ENCODE measurements around the gene RAB8B.

Gene RAB8B

DNA sequence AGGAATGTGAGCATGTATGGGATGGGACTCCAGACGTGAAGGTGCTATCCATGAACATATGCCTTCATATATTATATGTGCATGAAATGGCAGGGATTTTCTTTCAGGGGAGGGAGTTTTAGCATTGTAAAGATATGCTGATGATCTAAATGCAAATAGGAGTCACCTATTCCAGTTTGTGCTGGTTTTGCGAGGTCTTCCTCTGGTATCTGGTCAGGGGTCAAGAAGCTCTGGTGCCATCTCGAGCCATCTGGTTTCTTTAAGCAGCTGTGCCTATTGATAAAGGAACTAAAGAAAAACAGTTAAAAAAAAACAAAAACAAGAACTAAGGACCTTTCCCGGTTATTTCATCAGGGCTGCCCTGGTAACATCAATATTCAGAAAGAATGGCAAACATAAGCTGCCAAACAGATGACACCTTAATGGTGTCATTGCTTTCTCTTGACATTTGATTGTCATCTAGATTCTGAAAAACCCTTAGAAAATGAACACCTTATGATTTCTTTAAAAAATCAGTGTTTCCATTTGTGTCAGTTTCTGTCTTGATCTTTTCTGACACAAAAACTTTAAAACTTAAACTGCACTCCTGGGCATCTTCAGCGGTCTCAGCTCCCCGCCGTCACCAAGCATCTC is 110.7 kb downstream of the RAB8B start:
- DNase-seq (ENCODE audit: low read depth) = no peak

DNA sequence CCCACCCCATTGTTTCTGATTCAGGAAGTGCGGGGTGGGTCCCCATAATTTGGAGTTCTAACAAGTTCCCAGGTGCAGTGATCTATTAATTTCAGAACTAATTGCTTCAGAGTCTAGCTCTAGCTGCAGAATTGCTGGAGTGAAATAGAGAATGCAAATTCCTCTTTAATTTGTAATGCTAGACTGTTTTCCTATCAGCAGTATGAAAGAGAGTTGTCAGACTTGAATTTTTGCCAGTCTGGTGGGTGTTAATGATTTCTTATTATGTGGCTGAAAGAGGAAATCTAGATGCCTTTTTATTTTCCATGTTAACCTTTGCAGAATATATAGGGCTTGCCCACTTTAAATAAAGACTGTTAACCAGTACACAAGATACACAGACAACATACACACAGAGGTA is 111.7 kb downstream of the RAB8B start:
- no peak for DNase-seq (ENCODE audit: low read depth)
- Histone ChIP-seq H3K36me3 (ENCODE audit: control insufficient read depth, insufficient read depth, low read length, severe bottlenecking) (peaks cover 60% of the 10 kb centered on the region), H3K9me3 (ENCODE audit: control insufficient read depth, low read length) (no peaks in the 10 kb centered on the region), H3K4me1 (ENCODE audit: control insufficient read depth, insufficient read depth, low read length) (peaks cover 6% of the 10 kb centered on the region), H3K27me3 (replicated peaks; ENCODE audit: control insufficient read depth, insufficient read depth, low read length) (no peaks in the 10 kb centered on the region), H3K9ac (ENCODE audit: low read length) (no peak overlapping the region), H3K4me3 (ENCODE audit: low read length) (no peak overlapping the region)

More for the DNA sequence above, 110.7 kb downstream of the RAB8B start:
- Histone ChIP-seq H3K36me3 (ENCODE audit: control insufficient read depth, insufficient read depth, low read length, severe bottlenecking) (peaks cover 54% of the 10 kb centered on the region), H3K9ac (ENCODE audit: low read length) (no peak overlapping the region), H3K9me3 (ENCODE audit: control insufficient read depth, low read length) (no peaks in the 10 kb centered on the region), H3K4me3 (ENCODE audit: low read length) (no peak overlapping the region), H3K4me1 (ENCODE audit: control insufficient read depth, insufficient read depth, low read length) (peaks cover 5% of the 10 kb centered on the region), H3K27me3 (replicated peaks; ENCODE audit: control insufficient read depth, insufficient read depth, low read length) (no peaks in the 10 kb centered on the region)

DNA sequence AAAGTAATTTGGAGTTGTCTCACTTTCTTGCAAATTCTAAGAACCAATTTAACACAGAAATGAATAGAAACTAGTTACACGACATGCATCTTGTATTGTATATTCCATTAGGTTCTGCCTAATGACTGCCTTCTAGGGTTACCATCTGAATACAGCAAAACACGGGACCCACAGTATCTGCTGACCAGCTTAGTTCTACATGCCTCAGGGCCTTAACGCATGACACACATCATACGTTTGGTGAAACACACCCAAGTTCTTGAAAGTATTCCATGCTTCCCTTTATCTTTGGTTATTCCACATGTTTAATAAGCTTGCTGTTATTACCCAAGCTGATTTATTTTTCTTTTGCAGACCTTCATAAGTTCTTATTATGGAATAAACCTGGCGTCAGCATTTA is 115.9 kb downstream of the RAB8B start:
- no peak overlapping the region for H3K9ac ChIP-seq (ENCODE audit: low read length)
- H3K4me3 ChIP-seq (ENCODE audit: low read length) = no peak overlapping the region
- H3K36me3 ChIP-seq (ENCODE audit: control insufficient read depth, insufficient read depth, low read length, severe bottlenecking) = peaks cover 45% of the 10 kb centered on the region
- H3K27me3 ChIP-seq (replicated peaks; ENCODE audit: control insufficient read depth, insufficient read depth, low read length) = no peaks in the 10 kb centered on the region
- DNase-seq (ENCODE audit: low read depth) = no peak
- H3K9me3 ChIP-seq (ENCODE audit: control insufficient read depth, low read length) = no peaks in the 10 kb centered on the region
- H3K4me1 ChIP-seq (ENCODE audit: control insufficient read depth, insufficient read depth, low read length) = peaks cover 6% of the 10 kb centered on the region

DNA sequence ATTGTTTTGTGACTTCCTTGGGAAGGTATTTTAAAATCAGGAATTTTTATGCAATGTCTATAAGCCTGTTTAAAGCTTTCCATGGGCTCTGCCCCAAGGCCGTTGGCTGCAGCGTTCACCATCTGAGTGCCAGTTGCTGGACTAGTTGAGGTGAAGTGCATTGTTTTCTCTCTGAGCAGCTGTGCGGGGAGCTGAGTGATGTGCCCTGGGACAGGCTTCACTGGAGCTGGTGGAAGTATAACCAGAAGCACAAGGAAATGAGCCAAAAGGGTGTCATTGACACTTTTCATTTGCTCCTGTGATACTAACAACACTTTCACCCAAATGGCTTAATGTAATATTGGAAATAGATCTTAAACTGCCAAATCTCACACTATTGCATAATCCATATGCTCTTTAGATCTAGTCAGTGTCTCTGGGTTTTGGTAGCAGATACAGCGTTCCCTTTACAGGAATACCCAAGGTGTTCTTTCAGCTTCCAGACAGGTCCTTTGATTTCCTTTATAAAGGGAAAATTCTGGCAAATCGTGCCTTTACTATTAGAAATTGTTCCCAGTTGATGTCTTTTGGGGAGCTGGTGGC is 117.2 kb downstream of the RAB8B start:
- Histone ChIP-seq H3K9me3 (ENCODE audit: control insufficient read depth, low read length) (no peaks in the 10 kb centered on the region), H3K27me3 (replicated peaks; ENCODE audit: control insufficient read depth, insufficient read depth, low read length) (no peaks in the 10 kb centered on the region)
- DNase-seq (ENCODE audit: low read depth) = no peak

DNA sequence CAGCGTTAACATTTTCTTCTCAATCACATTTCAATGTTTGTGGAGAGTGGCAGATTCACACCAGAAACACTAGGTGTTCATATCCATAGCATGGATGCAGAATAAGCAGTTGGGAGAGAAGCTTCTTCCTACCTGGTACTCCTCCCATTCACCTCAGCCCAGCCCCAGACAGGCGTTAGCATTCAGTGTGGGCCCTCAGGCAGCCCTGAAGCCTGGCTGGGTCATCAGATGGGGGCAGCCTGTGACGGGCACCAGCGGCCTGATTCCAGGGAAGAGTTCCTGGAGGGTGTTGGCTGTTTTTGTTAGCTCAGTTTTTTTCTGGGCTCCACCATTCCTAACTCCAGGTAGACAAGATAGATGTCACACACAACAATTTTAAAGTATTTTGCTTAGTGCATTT is 119.1 kb downstream of the RAB8B start:
- H3K27me3 ChIP-seq (replicated peaks; ENCODE audit: control insufficient read depth, insufficient read depth, low read length) = no peaks in the 10 kb centered on the region
- H3K9me3 ChIP-seq (ENCODE audit: control insufficient read depth, low read length) = no peaks in the 10 kb centered on the region
- H3K36me3 ChIP-seq (ENCODE audit: control insufficient read depth, insufficient read depth, low read length, severe bottlenecking) = peaks cover 22% of the 10 kb centered on the region
- peaks cover 6% of the 10 kb centered on the region for H3K4me1 ChIP-seq (ENCODE audit: control insufficient read depth, insufficient read depth, low read length)
- no peak overlapping the region for H3K9ac ChIP-seq (ENCODE audit: low read length)
- H3K4me3 ChIP-seq (ENCODE audit: low read length) = no peak overlapping the region
- DNase-seq (ENCODE audit: low read depth) = no peak

More for the DNA sequence above, 117.2 kb downstream of the RAB8B start:
- H3K9ac ChIP-seq (ENCODE audit: low read length) = no peak overlapping the region
- H3K4me3 ChIP-seq (ENCODE audit: low read length) = no peak overlapping the region
- peaks cover 39% of the 10 kb centered on the region for H3K36me3 ChIP-seq (ENCODE audit: control insufficient read depth, insufficient read depth, low read length, severe bottlenecking)
- peaks cover 6% of the 10 kb centered on the region for H3K4me1 ChIP-seq (ENCODE audit: control insufficient read depth, insufficient read depth, low read length)

DNA sequence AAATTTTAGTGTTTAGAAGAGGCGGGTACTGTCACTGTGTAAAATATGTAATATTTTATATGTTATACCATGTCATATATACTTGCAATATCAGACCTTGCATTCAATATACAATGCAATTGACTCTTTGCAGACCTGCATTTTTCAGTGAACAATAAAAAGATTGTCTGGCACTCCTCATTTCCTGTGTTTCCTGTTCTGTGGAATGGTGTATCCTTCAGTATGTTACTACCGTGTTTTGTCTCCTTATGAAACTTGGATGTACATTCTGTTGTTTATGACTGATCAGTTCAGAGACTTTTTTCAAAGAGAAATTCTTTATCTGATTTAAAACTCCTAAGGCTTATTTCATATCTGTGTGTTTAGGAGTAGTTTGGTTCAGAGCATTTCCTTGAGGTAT is 119.5 kb downstream of the RAB8B start:
- H3K4me1 ChIP-seq (ENCODE audit: control insufficient read depth, insufficient read depth, low read length) = peaks cover 6% of the 10 kb centered on the region
- no peak for DNase-seq (ENCODE audit: low read depth)
- H3K9ac ChIP-seq (ENCODE audit: low read length) = no peak overlapping the region
- H3K27me3 ChIP-seq (replicated peaks; ENCODE audit: control insufficient read depth, insufficient read depth, low read length) = no peaks in the 10 kb centered on the region
- H3K4me3 ChIP-seq (ENCODE audit: low read length) = no peak overlapping the region
- H3K36me3 ChIP-seq (ENCODE audit: control insufficient read depth, insufficient read depth, low read length, severe bottlenecking) = peaks cover 17% of the 10 kb centered on the region
- H3K9me3 ChIP-seq (ENCODE audit: control insufficient read depth, low read length) = no peaks in the 10 kb centered on the region

DNA sequence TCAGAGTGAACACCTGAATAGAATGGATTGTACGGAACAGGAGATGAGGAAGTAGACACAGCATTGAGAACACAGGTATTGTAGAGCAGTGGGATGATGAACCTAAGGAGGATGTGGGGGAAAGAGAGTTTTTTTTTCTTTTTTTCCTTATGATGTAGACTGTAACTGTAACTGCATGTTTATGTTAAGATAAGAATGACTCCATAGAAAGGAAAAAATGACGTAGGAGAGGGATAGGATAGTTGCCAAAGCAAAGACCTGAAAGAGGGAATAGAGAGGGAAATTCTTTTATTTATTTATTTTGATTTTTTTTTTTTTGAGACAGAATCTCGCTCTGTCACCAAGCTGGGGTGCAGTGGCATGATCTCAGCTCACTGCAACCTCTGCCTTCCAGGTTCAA is 121.2 kb downstream of the RAB8B start:
- no peaks in the 10 kb centered on the region for H3K4me1 ChIP-seq (ENCODE audit: control insufficient read depth, insufficient read depth, low read length)
- H3K9ac ChIP-seq (ENCODE audit: low read length) = no peak overlapping the region
- H3K9me3 ChIP-seq (ENCODE audit: control insufficient read depth, low read length) = no peaks in the 10 kb centered on the region
- no peaks in the 10 kb centered on the region for H3K27me3 ChIP-seq (replicated peaks; ENCODE audit: control insufficient read depth, insufficient read depth, low read length)
- H3K36me3 ChIP-seq (ENCODE audit: control insufficient read depth, insufficient read depth, low read length, severe bottlenecking) = peaks cover 13% of the 10 kb centered on the region
- no peak overlapping the region for H3K4me3 ChIP-seq (ENCODE audit: low read length)
- DNase-seq (ENCODE audit: low read depth) = no peak

DNA sequence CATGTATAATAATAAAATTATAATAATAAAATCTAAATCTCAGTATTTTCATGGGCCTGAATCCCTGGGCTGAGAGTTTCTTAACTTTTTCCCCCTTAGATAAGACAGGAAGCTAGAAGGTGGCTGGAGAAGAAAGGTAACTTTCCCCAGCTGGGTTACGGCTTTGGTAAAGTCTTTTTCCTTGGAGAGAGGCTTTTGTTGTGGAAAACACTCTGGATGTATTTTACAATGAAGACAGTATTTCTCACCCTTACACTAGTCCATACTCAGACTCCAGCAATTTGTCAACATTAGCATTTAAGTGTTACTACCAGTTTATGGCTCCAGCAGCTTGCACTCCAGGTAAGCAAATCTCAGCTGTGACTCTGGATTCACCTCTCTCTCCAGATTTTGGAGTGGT is 122.9 kb downstream of the RAB8B start:
- Histone ChIP-seq H3K9ac (ENCODE audit: low read length) (no peak overlapping the region), H3K27me3 (replicated peaks; ENCODE audit: control insufficient read depth, insufficient read depth, low read length) (no peaks in the 10 kb centered on the region), H3K4me1 (ENCODE audit: control insufficient read depth, insufficient read depth, low read length) (no peaks in the 10 kb centered on the region), H3K4me3 (ENCODE audit: low read length) (no peak overlapping the region), H3K9me3 (ENCODE audit: control insufficient read depth, low read length) (no peaks in the 10 kb centered on the region), H3K36me3 (ENCODE audit: control insufficient read depth, insufficient read depth, low read length, severe bottlenecking) (no peaks in the 10 kb centered on the region)
- DNase-seq (ENCODE audit: low read depth) = no peak

DNA sequence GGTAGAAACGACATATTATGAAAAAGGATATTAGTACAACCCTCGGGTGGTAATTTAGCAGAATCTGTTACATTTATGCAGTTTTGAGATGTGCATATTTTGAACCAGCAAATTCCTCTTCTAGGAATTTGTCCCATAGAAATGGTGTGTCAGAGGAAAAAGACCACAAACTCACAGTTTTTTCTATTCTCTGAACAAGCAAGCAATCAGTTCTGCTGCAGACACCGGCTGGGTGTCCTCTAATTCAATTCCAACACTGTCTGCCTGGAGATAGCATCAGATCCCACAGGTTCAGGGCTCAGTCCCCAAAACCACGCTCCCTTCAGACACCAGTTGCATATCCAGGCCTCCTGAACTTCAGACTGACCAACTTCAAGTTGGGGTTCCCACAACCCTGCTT is 124.4 kb downstream of the RAB8B start:
- H3K4me1 ChIP-seq (ENCODE audit: control insufficient read depth, insufficient read depth, low read length) = no peaks in the 10 kb centered on the region
- no peaks in the 10 kb centered on the region for H3K36me3 ChIP-seq (ENCODE audit: control insufficient read depth, insufficient read depth, low read length, severe bottlenecking)
- H3K4me3 ChIP-seq (ENCODE audit: low read length) = no peak overlapping the region
- no peaks in the 10 kb centered on the region for H3K9me3 ChIP-seq (ENCODE audit: control insufficient read depth, low read length)
- no peaks in the 10 kb centered on the region for H3K27me3 ChIP-seq (replicated peaks; ENCODE audit: control insufficient read depth, insufficient read depth, low read length)
- H3K9ac ChIP-seq (ENCODE audit: low read length) = no peak overlapping the region
- DNase-seq (ENCODE audit: low read depth) = no peak

DNA sequence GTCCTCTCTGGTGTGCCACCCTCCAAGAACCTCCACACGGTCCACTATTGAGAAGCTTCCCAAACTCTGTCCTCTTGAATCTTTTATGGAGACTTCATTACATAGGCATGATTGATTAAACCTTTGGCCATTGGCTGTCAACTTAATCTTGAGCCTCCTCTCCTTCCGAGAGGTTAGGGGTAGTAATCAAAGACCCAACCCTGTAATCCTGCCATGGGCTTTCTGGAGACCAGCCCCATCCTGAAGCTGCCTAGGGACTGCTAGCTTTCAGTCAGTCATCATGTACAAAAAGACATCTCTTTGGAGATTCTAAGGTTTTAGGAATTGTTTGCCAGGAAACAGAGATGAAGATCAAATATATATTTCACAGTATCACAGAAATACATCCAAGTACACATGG is 125.0 kb downstream of the RAB8B start:
- Histone ChIP-seq H3K4me3 (ENCODE audit: low read length) (no peak overlapping the region), H3K9ac (ENCODE audit: low read length) (no peak overlapping the region)
- DNase-seq (ENCODE audit: low read depth) = no peak

More for the DNA sequence above, 125.0 kb downstream of the RAB8B start:
- Histone ChIP-seq H3K36me3 (ENCODE audit: control insufficient read depth, insufficient read depth, low read length, severe bottlenecking) (no peaks in the 10 kb centered on the region), H3K9me3 (ENCODE audit: control insufficient read depth, low read length) (no peaks in the 10 kb centered on the region), H3K4me1 (ENCODE audit: control insufficient read depth, insufficient read depth, low read length) (no peaks in the 10 kb centered on the region), H3K27me3 (replicated peaks; ENCODE audit: control insufficient read depth, insufficient read depth, low read length) (no peaks in the 10 kb centered on the region)
